ENCODE data around the gene SUPT4H1.

SUPT4H1 gene

GRCh38 chr17:58394534-58395223 lies 42.7 kb upstream of the SUPT4H1 start:
- no peak for DNase-seq (ENCODE audit: low spot score)
- in situ Hi-C loops (cut with MboI; ENCODE audit: low pct_unique_long_range_greater_than_20kb, low sequenced_read_pairs, unreplicated experiment): no loop called here
- TF ChIP-seq CTCF (IDR thresholded peaks at IDR 0.05; ENCODE audit: extremely low read depth, insufficient read depth, missing control alignments): no peak

DNA sequence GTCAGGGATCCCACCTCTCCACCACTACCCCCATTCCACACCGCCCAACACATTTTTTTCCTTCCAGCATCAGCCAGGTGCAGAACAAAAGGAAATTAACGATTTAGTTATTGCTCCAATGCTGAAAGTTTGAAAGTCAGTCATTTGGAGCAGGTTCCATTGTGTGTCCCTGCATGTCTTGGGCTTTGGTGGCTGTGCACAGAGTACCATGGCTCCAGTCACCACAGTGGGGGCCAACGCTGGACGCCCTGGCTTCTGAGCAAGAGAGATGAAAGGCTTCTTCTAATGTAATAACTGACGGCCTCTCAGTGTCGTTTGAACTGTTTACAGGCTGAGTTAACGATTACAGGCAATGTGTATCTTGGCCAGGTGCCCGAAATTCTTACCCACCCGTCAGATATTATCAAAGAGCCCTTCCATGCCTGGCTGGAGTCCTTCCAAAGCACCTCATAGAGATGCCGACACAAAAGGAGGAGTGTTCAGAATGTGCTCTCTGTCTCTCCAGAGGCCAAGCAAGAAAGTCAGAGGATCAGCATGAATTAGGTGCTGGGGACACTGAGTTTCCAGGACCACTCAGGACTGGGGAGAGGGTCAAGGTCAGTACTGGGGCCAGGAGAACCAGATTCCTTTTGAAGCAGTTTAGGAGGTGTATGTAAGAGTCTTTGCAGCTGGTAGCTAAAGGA lies 39.4 kb upstream of the SUPT4H1 start:
- no peak for TF ChIP-seq CTCF (IDR thresholded peaks at IDR 0.05; ENCODE audit: extremely low read depth, insufficient read depth, missing control alignments)
- in situ Hi-C loops (cut with MboI; ENCODE audit: low pct_unique_long_range_greater_than_20kb, low sequenced_read_pairs, unreplicated experiment): no loop called here
- DNase-seq (ENCODE audit: low spot score): no peak

DNA sequence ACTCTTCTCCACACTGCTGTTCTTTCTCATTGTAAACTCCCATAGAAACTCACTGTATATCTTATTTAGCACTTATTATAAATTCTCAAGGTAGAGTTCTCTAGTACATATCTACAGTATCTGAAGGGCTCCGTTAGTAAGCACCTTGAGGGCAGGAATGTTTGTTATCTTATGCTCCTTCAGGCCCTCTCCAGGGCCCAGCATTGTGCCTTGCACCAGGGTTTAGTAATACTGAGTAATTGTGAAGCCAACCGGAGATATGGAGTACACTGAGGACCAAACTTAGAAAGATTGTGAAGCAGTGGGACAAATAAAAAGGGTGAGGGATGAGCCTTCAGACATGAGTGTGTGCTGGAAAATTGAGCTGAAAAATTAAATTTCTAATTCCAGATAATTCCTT lies 38.9 kb upstream of the SUPT4H1 start:
- TF ChIP-seq CTCF (IDR thresholded peaks at IDR 0.05; ENCODE audit: extremely low read depth, insufficient read depth, missing control alignments): no peak
- in situ Hi-C loops (cut with MboI; ENCODE audit: low pct_unique_long_range_greater_than_20kb, low sequenced_read_pairs, unreplicated experiment): no loop called here
- DNase-seq (ENCODE audit: low spot score): no peak

GRCh38 chr17:58388302-58389190 lies 36.5 kb upstream of the SUPT4H1 start:
- no peak for TF ChIP-seq CTCF (IDR thresholded peaks at IDR 0.05; ENCODE audit: extremely low read depth, insufficient read depth, missing control alignments)
- no peak for DNase-seq (ENCODE audit: low spot score)
- in situ Hi-C loops (cut with MboI; ENCODE audit: low pct_unique_long_range_greater_than_20kb, low sequenced_read_pairs, unreplicated experiment): no loop called here

- in situ Hi-C loops (cut with MboI; ENCODE audit: low pct_unique_long_range_greater_than_20kb, low sequenced_read_pairs, unreplicated experiment): no loop called here
- TF ChIP-seq CTCF (IDR thresholded peaks at IDR 0.05; ENCODE audit: extremely low read depth, insufficient read depth, missing control alignments): no peak
- no peak for DNase-seq (ENCODE audit: low spot score)
Observed at GRCh38 chr17:58387834-58388233, 35.8 kb upstream of the SUPT4H1 start.

GRCh38 chr17:58386708-58387107 lies 34.7 kb upstream of the SUPT4H1 start:
- TF ChIP-seq CTCF (IDR thresholded peaks at IDR 0.05; ENCODE audit: extremely low read depth, insufficient read depth, missing control alignments): no peak
- in situ Hi-C loops (cut with MboI; ENCODE audit: low pct_unique_long_range_greater_than_20kb, low sequenced_read_pairs, unreplicated experiment): no loop called here
- DNase-seq (ENCODE audit: low spot score): no peak
